HepG2 (cell line): Measurements from ENCODE around the gene TARS3. TPM values are rescaled to one million over a fixed set of nuclear protein-coding genes. Genes with fewer than 3 reads are reported as not detected.
A peak's percentile ranks its signal among the peaks of the same experiment; 100 is the strongest.

Source experiments
- ATAC-seq: fragments of 200-7000 bp; cut with Tn5 transposase; 3 replicates; pipeline ENCODE4 v1.9.1; 2020; ENCODE audit warnings: mild to moderate bottlenecking, moderate library complexity
- BruUV-seq: library from RNA; stranded (reverse); fragments of 400-500 nt; replicated peaks from 2 replicates; lab custom pipeline; 2021; lab: Mats Ljungman, UMichigan
- CTCF ChIA-PET: fragments of 300-600 bp; formaldehyde crosslinking; extraction: SDS; loops from one replicate; lab custom pipeline; 2021; ENCODE audit warnings: low total read pairs, inconsistent platforms, low intra/inter-chr PET ratio; lab: Yijun Ruan, JAX
- POLR2A ChIA-PET: fragments of 350-600 bp; sonication (Branson Sonifier 250); formaldehyde crosslinking; loops from one replicate; lab custom pipeline; 2020; ENCODE audit warnings: antibody characterized with exemption, inconsistent platforms; lab: Yijun Ruan, JAX
- DNase-seq: peaks from one replicate; pipeline ENCODE4 v3.0.0-alpha.2; 2015; ENCODE audit warnings: low spot score
- FAIRE-seq: peaks from 3 replicates; lab custom pipeline; 2011; peaks lifted over from hg19 to GRCh38; lab: Jason Lieb, UNC
- H2AFZ ChIP-seq: one replicate; pipeline ENCODE4 v1.6.1; 2011; ENCODE audit warnings: low read length, inconsistent platforms
- H3K27ac ChIP-seq: fragments of 300-600 bp; 3 replicates; pipeline ENCODE4 v1.8.0; 2011; ENCODE audit warnings: mixed run types, mild to moderate bottlenecking, mixed read lengths, low read length, inconsistent platforms; ENCODE audit not compliant: insufficient read depth; ENCODE audit errors: extremely low read length
- H3K27me3 ChIP-seq, 2 experiments: fragments of 200-600 bp in 1 of 2; 2 replicates in 1 of 2; 3 replicates in 1 of 2; pipeline versions ENCODE4 v1.6.0 to v1.8.0; 2011; ENCODE audit warnings: low read length in 2 of 2, mild to moderate bottlenecking in 2 of 2, moderate library complexity in 2 of 2, inconsistent platforms in 1 of 2; ENCODE audit not compliant: insufficient read depth in 2 of 2, control insufficient read depth in 1 of 2
- H3K36me3 ChIP-seq, 2 experiments: fragments of 200-600 bp in 1 of 2; replicated peaks in 1 of 2; 2 replicates in 1 of 2; 3 replicates in 1 of 2; pipeline versions ENCODE4 v1.5.1 to v1.8.0; 2011; ENCODE audit warnings: low read length in 2 of 2, inconsistent platforms in 1 of 2; ENCODE audit not compliant: insufficient read depth in 2 of 2, control insufficient read depth in 1 of 2
- H3K4me1 ChIP-seq: 2 replicates; pipeline ENCODE4 v1.5.1; 2012; ENCODE audit warnings: low read length, inconsistent platforms; ENCODE audit not compliant: insufficient read depth
- H3K4me2 ChIP-seq: 2 replicates; pipeline ENCODE4 v1.6.0; 2011; ENCODE audit warnings: low read depth, low read length, inconsistent platforms
- H3K4me3 ChIP-seq, 3 experiments: fragments of 200-600 bp in 1 of 3; sonication (generic), shearing (Covaris generic) in 1 of 3; replicated peaks in 1 of 3; 2 replicates each; pipeline ENCODE4 v1.5.1; 2011 to 2016; ENCODE audit warnings: low read length in 3 of 3, inconsistent platforms in 2 of 3, low read depth in 2 of 3, mild to moderate bottlenecking in 2 of 3, control low read depth in 1 of 3, mixed read lengths in 1 of 3; ENCODE audit not compliant: insufficient read depth in 1 of 3
- H3K79me2 ChIP-seq: one replicate; pipeline ENCODE4 v1.6.1; 2011; ENCODE audit warnings: low read length, inconsistent platforms; ENCODE audit not compliant: insufficient read depth
- H3K9ac ChIP-seq: 2 replicates; pipeline ENCODE4 v1.6.0; 2011; ENCODE audit warnings: mild to moderate bottlenecking, low read depth, low read length, inconsistent platforms; ENCODE audit not compliant: insufficient read depth
- H3K9me3 ChIP-seq: 2 replicates; pipeline ENCODE4 v1.5.1; 2012; ENCODE audit warnings: mild to moderate bottlenecking, low read length
- H4K20me1 ChIP-seq: 2 replicates; pipeline ENCODE4 v1.6.0; 2011; ENCODE audit warnings: inconsistent platforms, mild to moderate bottlenecking, low read length, moderate library complexity; ENCODE audit not compliant: insufficient read depth
- JUN ChIP-seq: sonication (generic); formaldehyde crosslinking; IDR thresholded peaks from 2 replicates; pipeline ENCODE4 v1.4.0; 2020; ENCODE audit warnings: mild to moderate bottlenecking, missing genetic modification reagents
- RBFOX2 ChIP-seq: fragments of 200-400 bp; formaldehyde crosslinking; IDR thresholded peaks from 2 replicates; pipeline ENCODE4 v1.6.1; 2017; ENCODE audit warnings: low read depth, mild to moderate bottlenecking, low read length
- YY1 ChIP-seq: IDR thresholded peaks from 2 replicates; pipeline ENCODE4 v1.6.1; 2011; ENCODE audit warnings: low read length, low read depth, moderate library complexity, mild to moderate bottlenecking; ENCODE audit not compliant: insufficient read depth, insufficient replicate concordance
- ZNF224 ChIP-seq: sonication (generic); formaldehyde crosslinking; IDR thresholded peaks from 2 replicates; pipeline ENCODE4 v1.5.0; 2020; ENCODE audit warnings: mild to moderate bottlenecking, missing genetic modification reagents
- WGBS: methylation state at CpG from one replicate; pipeline ENCODE4 v1.1.6; 2017; ENCODE audit warnings: low lambda C conversion rate; 5-methylcytosine and 5-hydroxymethylcytosine counted together
- in situ Hi-C: cut with HindIII; loops from 2 replicates; pipeline ENCODE4 v1.10.0; 2017; ENCODE audit warnings: low pct_unique_long_range_greater_than_20kb; ENCODE audit not compliant: extremely low pct_ligation_motif_present
- intact Hi-C: fragments of 100-400 bp; cut with micrococcal nuclease; formaldehyde crosslinking; loops from one replicate; pipeline ENCODE4 v1.10.0; 2022; ENCODE audit not compliant: unreplicated experiment
- polyA plus RNA-seq, 8 experiments: library from polyadenylated mRNA; depleted of rRNA in 3 of 8; stranded (reverse) in 7 of 8; unstranded in 1 of 8; fragments of >200 nt; fragmentation: Illumina TruSeq in 4 of 8; extraction: Trizol in 4 of 8; gene quantifications; 2 replicates each; pipeline versions ENCODE4 v1.2.1 to v1.2.3, GENCODE V29; 2011 to 2016; ENCODE audit warnings: low read depth in 4 of 8, missing spikeins in 1 of 8, mixed read lengths in 1 of 8; ENCODE audit not compliant: insufficient read depth in 1 of 8
- total RNA-seq, 5 experiments: library from RNA; depleted of rRNA; stranded (reverse); fragments of >200 nt; fragmentation: Illumina TruSeq; extraction: Trizol; gene quantifications; 2 replicates each; pipeline ENCODE4 v1.2.3, GENCODE V29; 2016; ENCODE audit warnings: low read depth in 1 of 5
- TF ChIP-seq, protein P1 (sequence below): sonication (generic); formaldehyde crosslinking; IDR thresholded peaks from 2 replicates; pipeline ENCODE4 v1.5.1; 2020; ENCODE audit warnings: missing genetic modification reagents, mild to moderate bottlenecking, borderline replicate concordance
- TF ChIP-seq, protein P2 (sequence below): sonication (generic); formaldehyde crosslinking; IDR thresholded peaks from 2 replicates; pipeline ENCODE4 v1.5.0; 2020; ENCODE audit warnings: mild to moderate bottlenecking, missing genetic modification reagents

Gene TARS3
- total and polyA plus RNA-seq, 2 of the 13 experiments (the other 11 are each of a cell fraction or from before 2014, with no cell fraction given) = 4.1 to 11.7 TPM

DNA sequence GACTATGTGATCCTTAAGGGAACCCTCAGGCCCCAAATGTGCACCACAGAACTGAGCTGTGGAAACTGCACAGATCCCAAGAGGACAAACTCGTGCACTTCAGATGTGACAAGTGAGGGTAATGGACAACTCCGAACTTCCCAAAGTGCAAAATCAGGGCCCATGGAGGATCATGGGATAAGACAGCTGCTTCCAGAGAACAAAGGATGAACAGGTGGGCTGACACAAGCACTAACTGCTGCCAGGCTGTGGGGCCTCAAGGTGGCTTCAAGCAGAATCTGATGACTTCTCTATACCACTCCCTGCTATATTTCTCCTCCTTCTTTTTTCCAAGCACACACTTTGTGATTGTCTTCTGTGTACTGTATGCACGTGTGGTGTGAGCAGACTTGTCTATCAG is 5.4 kb downstream of the TARS3 start:
- WGBS = 97% methylated on average over 3 of the region's 3 CpGs
- POLR2A ChIA-PET = no interaction called here
- no peak for FAIRE-seq
- H2AFZ ChIP-seq = no peak overlapping the region
- H3K27ac ChIP-seq = no peak overlapping the region
- no peak for TF ChIP-seq ZNF224
- TF ChIP-seq RBFOX2 = 0 out of 2 replicates have a peak, but pooled peaks have one; percentile 3
- TF ChIP-seq, protein P1, sequence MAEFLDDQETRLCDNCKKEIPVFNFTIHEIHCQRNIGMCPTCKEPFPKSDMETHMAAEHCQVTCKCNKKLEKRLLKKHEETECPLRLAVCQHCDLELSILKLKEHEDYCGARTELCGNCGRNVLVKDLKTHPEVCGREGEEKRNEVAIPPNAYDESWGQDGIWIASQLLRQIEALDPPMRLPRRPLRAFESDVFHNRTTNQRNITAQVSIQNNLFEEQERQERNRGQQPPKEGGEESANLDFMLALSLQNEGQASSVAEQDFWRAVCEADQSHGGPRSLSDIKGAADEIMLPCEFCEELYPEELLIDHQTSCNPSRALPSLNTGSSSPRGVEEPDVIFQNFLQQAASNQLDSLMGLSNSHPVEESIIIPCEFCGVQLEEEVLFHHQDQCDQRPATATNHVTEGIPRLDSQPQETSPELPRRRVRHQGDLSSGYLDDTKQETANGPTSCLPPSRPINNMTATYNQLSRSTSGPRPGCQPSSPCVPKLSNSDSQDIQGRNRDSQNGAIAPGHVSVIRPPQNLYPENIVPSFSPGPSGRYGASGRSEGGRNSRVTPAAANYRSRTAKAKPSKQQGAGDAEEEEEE (CRISPR knock-in tag) = no peak
- TF ChIP-seq, protein P2, sequence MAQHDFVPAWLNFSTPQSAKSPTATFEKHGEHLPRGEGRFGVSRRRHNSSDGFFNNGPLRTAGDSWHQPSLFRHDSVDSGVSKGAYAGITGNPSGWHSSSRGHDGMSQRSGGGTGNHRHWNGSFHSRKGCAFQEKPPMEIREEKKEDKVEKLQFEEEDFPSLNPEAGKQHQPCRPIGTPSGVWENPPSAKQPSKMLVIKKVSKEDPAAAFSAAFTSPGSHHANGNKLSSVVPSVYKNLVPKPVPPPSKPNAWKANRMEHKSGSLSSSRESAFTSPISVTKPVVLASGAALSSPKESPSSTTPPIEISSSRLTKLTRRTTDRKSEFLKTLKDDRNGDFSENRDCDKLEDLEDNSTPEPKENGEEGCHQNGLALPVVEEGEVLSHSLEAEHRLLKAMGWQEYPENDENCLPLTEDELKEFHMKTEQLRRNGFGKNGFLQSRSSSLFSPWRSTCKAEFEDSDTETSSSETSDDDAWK (CRISPR knock-in tag) = no peak
- no peak for TF ChIP-seq YY1
- TF ChIP-seq JUN (CRISPR knock-in tag) = no peak
- intact Hi-C loops = no loop called here
- in situ Hi-C loops = no loop called here
- ATAC-seq = no peak
- peaks cover 3% of the 10 kb centered on the region for H3K79me2 ChIP-seq
- no peak for DNase-seq
- no peaks in the 10 kb centered on the region for H4K20me1 ChIP-seq
- no peak overlapping the region for H3K4me2 ChIP-seq
- no peaks in the 10 kb centered on the region for H3K9me3 ChIP-seq
- H3K27me3 ChIP-seq = no peaks in the 10 kb centered on the region
- CTCF ChIA-PET = no interaction called here
- peaks cover 10 to 33% of the 10 kb centered on the region in 2 experiments for H3K36me3 ChIP-seq
- no TSS peak for BruUV-seq
- no peak overlapping the region for H3K9ac ChIP-seq
- H3K4me1 ChIP-seq = peaks cover 14% of the 10 kb centered on the region
- no peak overlapping the region for H3K4me3 ChIP-seq
